Fibroblast of pulmonary artery (primary cell): ENCODE data around the gene VSTM1.

Experiments used
- DNase-seq: peaks from one replicate; pipeline ENCODE4 v3.0.0-alpha.2; 2010; ENCODE audit warnings: low read depth
- H3K4me3 ChIP-seq: replicated peaks from 2 replicates; pipeline ENCODE4 v1.5.1; 2011; ENCODE audit warnings: low read depth, mild to moderate bottlenecking, control low read depth, low read length, moderate library complexity
- TF ChIP-seq, protein P1 (sequence below): IDR thresholded peaks from 2 replicates; pipeline ENCODE4 v1.5.1; 2011; ENCODE audit warnings: mild to moderate bottlenecking, control low read depth, low read length, inconsistent platforms; ENCODE audit errors: missing control alignments

The VSTM1 gene

GRCh38 chr19:54063350-54064116, at the start of gene VSTM1:
TSS of gene VSTM1 (minus strand) at chr19:54063897. CDS start at chr19:54063777, 120 bp downstream.
- TF ChIP-seq, protein P1, sequence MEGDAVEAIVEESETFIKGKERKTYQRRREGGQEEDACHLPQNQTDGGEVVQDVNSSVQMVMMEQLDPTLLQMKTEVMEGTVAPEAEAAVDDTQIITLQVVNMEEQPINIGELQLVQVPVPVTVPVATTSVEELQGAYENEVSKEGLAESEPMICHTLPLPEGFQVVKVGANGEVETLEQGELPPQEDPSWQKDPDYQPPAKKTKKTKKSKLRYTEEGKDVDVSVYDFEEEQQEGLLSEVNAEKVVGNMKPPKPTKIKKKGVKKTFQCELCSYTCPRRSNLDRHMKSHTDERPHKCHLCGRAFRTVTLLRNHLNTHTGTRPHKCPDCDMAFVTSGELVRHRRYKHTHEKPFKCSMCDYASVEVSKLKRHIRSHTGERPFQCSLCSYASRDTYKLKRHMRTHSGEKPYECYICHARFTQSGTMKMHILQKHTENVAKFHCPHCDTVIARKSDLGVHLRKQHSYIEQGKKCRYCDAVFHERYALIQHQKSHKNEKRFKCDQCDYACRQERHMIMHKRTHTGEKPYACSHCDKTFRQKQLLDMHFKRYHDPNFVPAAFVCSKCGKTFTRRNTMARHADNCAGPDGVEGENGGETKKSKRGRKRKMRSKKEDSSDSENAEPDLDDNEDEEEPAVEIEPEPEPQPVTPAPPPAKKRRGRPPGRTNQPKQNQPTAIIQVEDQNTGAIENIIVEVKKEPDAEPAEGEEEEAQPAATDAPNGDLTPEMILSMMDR: no peak
- H3K4me3 ChIP-seq: no peak within 1 kb of the TSS
- DNase-seq: no peak

- H3K4me3 ChIP-seq: no peak overlapping the region
- no peak for DNase-seq
- TF ChIP-seq, protein P1: no peak
These were observed 46.0 kb upstream of the VSTM1 start for GRCh38 chr19:54109651-54110050.

DNA sequence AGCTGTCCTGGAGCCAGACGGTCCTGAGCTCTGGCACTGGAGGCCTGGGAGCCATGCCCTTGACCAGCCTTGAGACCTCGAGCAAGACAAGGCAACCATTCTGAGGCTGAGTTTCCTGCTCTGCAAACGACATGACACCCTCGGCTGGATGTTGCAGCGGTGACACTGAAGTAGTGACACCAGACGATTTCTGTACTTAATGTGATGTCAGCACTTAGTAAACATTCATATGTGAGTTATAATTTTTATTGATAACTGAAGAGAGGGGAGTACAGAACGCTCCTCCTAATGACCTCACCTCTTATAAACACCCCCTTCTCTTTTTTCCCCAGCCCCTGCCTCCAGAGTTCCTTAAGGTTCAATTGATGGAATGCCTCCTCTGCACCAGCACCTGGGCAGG, 44.8 kb upstream of the VSTM1 start:
- TF ChIP-seq, protein P1: no peak

DNA sequence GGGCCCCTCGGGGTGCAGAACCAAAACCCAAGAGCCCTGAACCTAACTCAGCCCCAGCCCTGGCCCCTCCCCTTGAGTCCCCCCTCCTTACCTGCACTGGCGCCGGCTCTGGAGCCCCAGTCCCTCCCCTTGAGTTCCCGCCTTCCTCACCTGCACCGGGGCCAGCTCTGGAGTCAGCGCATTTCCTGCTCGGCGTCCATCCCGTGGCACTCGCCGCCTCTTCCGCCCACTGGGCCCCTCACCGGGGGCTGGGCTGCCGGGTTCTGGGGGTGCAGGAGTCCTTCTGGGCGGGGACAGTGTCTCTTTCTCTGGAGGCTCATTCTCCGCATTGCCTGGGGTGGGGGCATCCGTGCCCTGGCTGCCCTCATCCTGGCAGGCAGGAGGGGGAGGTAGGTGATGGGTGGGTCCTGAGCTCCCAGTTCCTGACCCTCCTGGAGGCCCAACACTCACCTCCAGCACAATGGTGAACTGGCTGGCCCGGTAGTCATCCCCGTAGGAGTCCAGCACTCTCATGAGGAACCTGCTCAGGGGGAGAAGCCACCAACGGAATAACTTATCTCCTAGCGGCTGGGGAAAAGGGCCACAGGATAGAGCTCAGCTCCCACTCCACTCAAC, 44.3 kb upstream of the VSTM1 start:
- DNase-seq: no peak

More for the DNA sequence above, 44.8 kb upstream of the VSTM1 start:
- no peak for DNase-seq
- H3K4me3 ChIP-seq: no peak overlapping the region

GRCh38 chr19:54106716-54107115, 43.0 kb upstream of the VSTM1 start:
- H3K4me3 ChIP-seq: no peak overlapping the region
- TF ChIP-seq, protein P1: no peak
- no peak for DNase-seq

More for the DNA sequence above, 44.3 kb upstream of the VSTM1 start:
- no peak overlapping the region for H3K4me3 ChIP-seq
- TF ChIP-seq, protein P1: no peak

DNA sequence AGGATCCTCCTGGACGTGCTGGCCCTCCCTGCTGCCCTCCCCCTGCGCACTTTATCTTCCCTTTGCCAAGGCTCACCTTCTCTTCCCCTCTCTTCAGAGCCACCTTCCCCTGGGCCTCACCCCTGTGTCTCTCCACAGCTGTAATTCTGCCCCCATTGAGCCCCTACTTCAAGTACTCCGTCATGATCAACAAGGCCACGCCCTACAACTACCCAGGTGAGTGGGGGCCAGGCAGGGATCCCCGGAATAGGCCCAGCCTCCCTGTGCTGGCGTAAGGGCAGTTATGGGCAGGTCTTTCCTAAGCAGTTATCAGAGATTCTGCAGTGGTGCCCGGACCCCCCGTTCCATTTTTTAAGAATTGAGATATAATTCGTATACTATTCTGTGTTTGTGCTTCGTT, 42.1 kb upstream of the VSTM1 start:
- TF ChIP-seq, protein P1: no peak
- no peak overlapping the region for H3K4me3 ChIP-seq
- no peak for DNase-seq
